IMR-90 (cell line): ENCODE data around the gene CLC. TPM values are rescaled to one million over a fixed set of nuclear protein-coding genes. Genes with fewer than 3 reads are reported as not detected.

Experiments
- ATAC-seq: fragments of 200-7000 bp; cut with Tn5 transposase; 2 replicates; pipeline ENCODE4 v1.9.1; 2020; ENCODE audit warnings: low read depth, mild to moderate bottlenecking, moderate library complexity
- BruUV-seq: library from RNA; stranded (reverse); fragments of 400-500 nt; replicated peaks from 2 replicates; lab custom pipeline; 2021; lab: Mats Ljungman, UMichigan
- CTCF ChIA-PET: fragments of 300-600 bp; formaldehyde crosslinking; extraction: SDS; loops from one replicate; lab custom pipeline; 2021; ENCODE audit warnings: antibody characterized with exemption; lab: Yijun Ruan, JAX
- POLR2A ChIA-PET: fragments of 300-600 bp; sonication (Branson Sonifier 250); formaldehyde crosslinking; loops from one replicate; lab custom pipeline; 2022; ENCODE audit warnings: antibody characterized with exemption; ENCODE audit not compliant: unreplicated experiment; lab: Charles Lee
- DNase-seq: peaks from one replicate; pipeline ENCODE4 v3.0.0; 2013
- H2AFZ ChIP-seq: replicated peaks from 2 replicates; pipeline ENCODE3; 2013; ENCODE audit warnings: low read length, mild to moderate bottlenecking; ENCODE audit not compliant: poor library complexity
- H2AK5ac ChIP-seq: 2 replicates; pipeline ENCODE4 v1.6.1; 2013; ENCODE audit warnings: low read depth, low read length, inconsistent platforms
- H2AK9ac ChIP-seq: replicated peaks from 2 replicates; pipeline ENCODE3; 2013; ENCODE audit warnings: mild to moderate bottlenecking, low read depth, low read length, moderate library complexity; ENCODE audit not compliant: poor library complexity
- H2BK120ac ChIP-seq: 2 replicates; pipeline ENCODE4 v1.6.1; 2013; ENCODE audit warnings: low read depth, low read length, inconsistent platforms
- H2BK15ac ChIP-seq: 3 replicates; pipeline ENCODE4 v1.6.1; 2013; ENCODE audit warnings: low read depth, low read length, inconsistent platforms
- H2BK20ac ChIP-seq: 2 replicates; pipeline ENCODE4 v1.6.1; 2013; ENCODE audit warnings: low read depth, mild to moderate bottlenecking, inconsistent platforms, low read length, moderate library complexity
- H2BK5ac ChIP-seq: 2 replicates; pipeline ENCODE4 v1.6.1; 2013; ENCODE audit warnings: mild to moderate bottlenecking, low read depth, low read length, inconsistent platforms; ENCODE audit not compliant: poor library complexity, severe bottlenecking
- H3K14ac ChIP-seq: replicated peaks from 2 replicates; pipeline ENCODE4 v1.6.1; 2013; ENCODE audit warnings: low read depth, low read length, inconsistent platforms
- H3K18ac ChIP-seq: 2 replicates; pipeline ENCODE4 v1.6.1; 2013; ENCODE audit warnings: low read depth, low read length, control low read depth
- H3K23ac ChIP-seq: 2 replicates; pipeline ENCODE4 v1.6.1; 2013; ENCODE audit warnings: low read depth, low read length, inconsistent platforms
- H3K27ac ChIP-seq: 2 replicates; pipeline ENCODE4 v1.5.1; 2013; ENCODE audit warnings: mild to moderate bottlenecking, control low read depth, low read length; ENCODE audit not compliant: insufficient read depth
- H3K27me3 ChIP-seq: 2 replicates; pipeline ENCODE4 v1.6.1; 2013; ENCODE audit warnings: low read length; ENCODE audit not compliant: control insufficient read depth, insufficient read depth
- H3K36me3 ChIP-seq: 2 replicates; pipeline ENCODE4 v1.6.1; 2013; ENCODE audit warnings: low read length, mixed read lengths; ENCODE audit not compliant: control insufficient read depth, insufficient read depth
- H3K4ac ChIP-seq: 2 replicates; pipeline ENCODE4 v1.6.1; 2013; ENCODE audit warnings: low read depth, low read length, inconsistent platforms
- H3K4me1 ChIP-seq: 2 replicates; pipeline ENCODE4 v1.6.1; 2013; ENCODE audit warnings: low read length, mixed read lengths; ENCODE audit not compliant: control insufficient read depth, insufficient read depth
- H3K4me2 ChIP-seq: 2 replicates; pipeline ENCODE4 v1.6.1; 2013; ENCODE audit warnings: low read depth, mild to moderate bottlenecking, control low read depth, low read length, moderate library complexity
- H3K4me3 ChIP-seq: 2 replicates; pipeline ENCODE4 v1.5.1; 2013; ENCODE audit warnings: low read depth, mild to moderate bottlenecking, control low read depth, low read length, moderate library complexity; ENCODE audit not compliant: insufficient read depth
- H3K56ac ChIP-seq: 2 replicates; pipeline ENCODE4 v1.6.1; 2013; ENCODE audit warnings: low read length, inconsistent platforms; ENCODE audit not compliant: insufficient read depth; ENCODE audit errors: extremely low read depth
- H3K79me1 ChIP-seq, 2 experiments: 2 replicates each; pipeline ENCODE4 v1.6.1; 2013; ENCODE audit warnings: low read length in 2 of 2, inconsistent platforms in 1 of 2, low read depth in 1 of 2
- H3K9ac ChIP-seq: 2 replicates; pipeline ENCODE4 v1.6.1; 2013; ENCODE audit warnings: low read depth, low read length, control low read depth
- H3K9me1 ChIP-seq: 2 replicates; pipeline ENCODE4 v1.6.1; 2013; ENCODE audit warnings: low read length, inconsistent platforms; ENCODE audit not compliant: insufficient read depth
- H3K9me3 ChIP-seq: 2 replicates; pipeline ENCODE4 v1.6.1; 2013; ENCODE audit warnings: low read length; ENCODE audit not compliant: control insufficient read depth, insufficient read depth
- H4K20me1 ChIP-seq: 2 replicates; pipeline ENCODE4 v1.6.1; 2013; ENCODE audit warnings: low read length, inconsistent platforms; ENCODE audit not compliant: insufficient read depth
- H4K5ac ChIP-seq: 2 replicates; pipeline ENCODE4 v1.6.1; 2013; ENCODE audit warnings: mild to moderate bottlenecking, low read depth, low read length, control low read depth
- H4K8ac ChIP-seq, 2 experiments: 2 replicates each; pipeline ENCODE4 v1.6.1; 2013; ENCODE audit warnings: low read depth in 2 of 2, low read length in 2 of 2, control low read depth in 1 of 2, inconsistent platforms in 1 of 2
- H4K91ac ChIP-seq: 2 replicates; pipeline ENCODE4 v1.6.1; 2013; ENCODE audit warnings: low read depth, low read length, inconsistent platforms; ENCODE audit not compliant: insufficient read depth
- CTCF ChIP-seq: conservative IDR thresholded peaks from 2 replicates; pipeline ENCODE4 v1.5.1; 2012; ENCODE audit warnings: mild to moderate bottlenecking, low read depth, low read length, improper control_type of control experiment
- RAD21 ChIP-seq: IDR thresholded peaks from 2 replicates; pipeline ENCODE4 v1.6.1; 2012; ENCODE audit warnings: low read length, improper control_type of control experiment
- SMC3 ChIP-seq: fragments of 150-350 bp; IDR thresholded peaks from 2 replicates; pipeline ENCODE4 v1.6.1; 2016; ENCODE audit warnings: low read depth, mild to moderate bottlenecking, antibody characterized with exemption, low read length, moderate library complexity
- USF2 ChIP-seq: fragments of 150-350 bp; IDR thresholded peaks from 2 replicates; pipeline ENCODE4 v1.6.1; 2017; ENCODE audit warnings: mild to moderate bottlenecking, antibody characterized with exemption, low read length, low read depth
- WGBS, 2 experiments: methylation state at CpG; one replicate each; pipeline versions ENCODE4 v1.1.5 to v1.1.7; 2013; ENCODE audit warnings: missing lambda C conversion rate in 2 of 2; ENCODE audit not compliant: insufficient read length in 1 of 2; ENCODE audit errors: extremely low coverage in 2 of 2; 5-methylcytosine and 5-hydroxymethylcytosine counted together
- dilution Hi-C: fragments of 300-500 bp; cut with HindIII; formaldehyde crosslinking; loops from one replicate; pipeline ENCODE4 v1.14.3; 2018; ENCODE audit warnings: low sequenced_read_pairs; ENCODE audit not compliant: unreplicated experiment
- in situ Hi-C: fragments of 300-500 bp; cut with MboI; formaldehyde crosslinking; loops from 3 replicates; pipeline ENCODE4 v1.14.3; 2019; ENCODE audit warnings: low sequenced_read_pairs, inconsistent platforms, mixed read lengths
- intact Hi-C: fragments of 100-400 bp; cut with micrococcal nuclease; formaldehyde crosslinking; loops from 2 replicates; pipeline ENCODE4 v1.10.0; 2022
- polyA plus RNA-seq, 3 experiments: library from polyadenylated mRNA; depleted of rRNA; stranded (reverse); fragments of >200 nt; gene quantifications; 2 replicates each; pipeline ENCODE4 v1.2.3, GENCODE V29; 2012; ENCODE audit warnings: low replicate concordance in 1 of 3
- total RNA-seq: library from RNA; depleted of rRNA; stranded (reverse); fragments of >200 nt; gene quantifications from 2 replicates; pipeline ENCODE4 v1.2.3, GENCODE V29; 2012

Gene CLC
- total and polyA plus RNA-seq, 2 of the 4 experiments (the other 2 are of a cell fraction): not detected

- Histone ChIP-seq H3K4ac (no peak overlapping the region), H2AFZ (no peak overlapping the region), H3K14ac (no peak overlapping the region), H2BK20ac (no peak overlapping the region), H3K4me3 (no peak overlapping the region), H2AK5ac (no peak overlapping the region), H4K91ac (no peak overlapping the region), H4K8ac (no peak overlapping the region), H3K9me3 (peaks cover 3% of the 10 kb centered on the region; the same call in 1 of the 2 replicates), H2BK120ac (no peak overlapping the region), H3K18ac (no peak overlapping the region), H3K56ac (no peak overlapping the region), H3K9ac (no peak overlapping the region), H3K27me3 (no peaks in the 10 kb centered on the region; the same call in 1 of the 2 replicates), H4K20me1 (no peaks in the 10 kb centered on the region), H3K4me1 (no peaks in the 10 kb centered on the region), H3K4me2 (no peak overlapping the region), H2AK9ac (no peak overlapping the region), H3K23ac (no peak overlapping the region), H2BK5ac (no peak overlapping the region), H2BK15ac (no peak overlapping the region), H3K27ac (no peak overlapping the region), H3K79me1 (no peaks in the 10 kb centered on the region), H4K5ac (no peak overlapping the region), H3K36me3 (no peaks in the 10 kb centered on the region), H3K9me1 (no peaks in the 10 kb centered on the region)
- peak; percentile 53 for ATAC-seq
- in situ Hi-C loops: no loop called here
- POLR2A ChIA-PET: no interaction called here
- CTCF ChIA-PET: interaction anchor here (0.8 to 1.0 kb wide), 2 partner anchors 17 to 78 kb away, joined by 3 to 5 read pairs; no protein-coding TSS in a partner anchor
- WGBS, 2 experiments: 36% methylated on average over 2 of the region's 16 CpGs; no CpG with 5 or more reads in 1 of the 2 experiments
- DNase-seq: peak; percentile 41
- intact Hi-C loops: loop anchor here (1.0 to 5.0 kb wide), 2 partner anchors 79 to 213 kb away; no protein-coding TSS in a partner anchor
- no TSS peak for BruUV-seq
- dilution Hi-C loops: no loop called here
- TF ChIP-seq CTCF (peak; percentile 66), SMC3 (peak; percentile 28; the same call in 1 of the 2 replicates), RAD21 (0 out of 2 replicates have a peak, but pooled peaks have one; percentile 16), USF2 (no peak)
These were observed 27.6 kb upstream of the CLC start for GRCh38 chr19:39765091-39766076.
